Activated CD8-positive, alpha-beta memory T cell treated with anti-CD3 and anti-CD28 coated beads, Interleukin-2, amount 10 ng/mL, durations not matched to agents 7 days and 5 days (primary cell): ENCODE data around the gene NPAS1. TPM values are rescaled to one million over a fixed set of nuclear protein-coding genes. Genes with fewer than 3 reads are reported as not detected.
"Not testable (repeated sequence)": the region's sequence is repeated elsewhere in the genome, so short reads cannot be mapped to it uniquely, and the experiment has no call there.

Source experiments
- ATAC-seq: fragments of 150-1000 bp; cut with Tn5 transposase; one replicate; pipeline ENCODE4 v1.10.0; 2021; ENCODE audit warnings: moderate library complexity
- CTCF ChIA-PET: fragments of 350-600 bp; sonication (Branson Sonifier 250); formaldehyde crosslinking; loops from one replicate; lab custom pipeline; 2021; ENCODE audit warnings: antibody characterized with exemption; lab: Charles Lee
- DNase-seq: peaks from one replicate; pipeline ENCODE4 v3.0.0-alpha.2; 2020
- H3K27ac Mint-ChIP-seq: one replicate; pipeline ENCODE4 v1.8.0; 2021; ENCODE audit warnings: mild to moderate bottlenecking, mixed read lengths
- H3K27me3 Mint-ChIP-seq: one replicate; pipeline ENCODE4 v1.8.0; 2021; ENCODE audit warnings: mixed read lengths
- H3K36me3 Mint-ChIP-seq: one replicate; pipeline ENCODE4 v1.8.0; 2021; ENCODE audit warnings: mild to moderate bottlenecking, mixed read lengths
- H3K4me1 Mint-ChIP-seq: one replicate; pipeline ENCODE4 v1.8.0; 2021; ENCODE audit warnings: mixed read lengths
- H3K4me3 Mint-ChIP-seq: one replicate; pipeline ENCODE4 v1.8.0; 2021; ENCODE audit warnings: mild to moderate bottlenecking, moderate library complexity, mixed read lengths
- H3K9me3 Mint-ChIP-seq: one replicate; pipeline ENCODE4 v1.8.0; 2022; ENCODE audit warnings: low read depth, mixed read lengths
- total RNA-seq, 2 experiments: library from RNA; stranded (reverse); gene quantifications; one replicate each; pipeline ENCODE4 v1.2.3, GENCODE V29; 2021

NPAS1 gene
- total RNA-seq, 2 experiments from 2014 or later: 0.41 to 0.68 TPM

DNA sequence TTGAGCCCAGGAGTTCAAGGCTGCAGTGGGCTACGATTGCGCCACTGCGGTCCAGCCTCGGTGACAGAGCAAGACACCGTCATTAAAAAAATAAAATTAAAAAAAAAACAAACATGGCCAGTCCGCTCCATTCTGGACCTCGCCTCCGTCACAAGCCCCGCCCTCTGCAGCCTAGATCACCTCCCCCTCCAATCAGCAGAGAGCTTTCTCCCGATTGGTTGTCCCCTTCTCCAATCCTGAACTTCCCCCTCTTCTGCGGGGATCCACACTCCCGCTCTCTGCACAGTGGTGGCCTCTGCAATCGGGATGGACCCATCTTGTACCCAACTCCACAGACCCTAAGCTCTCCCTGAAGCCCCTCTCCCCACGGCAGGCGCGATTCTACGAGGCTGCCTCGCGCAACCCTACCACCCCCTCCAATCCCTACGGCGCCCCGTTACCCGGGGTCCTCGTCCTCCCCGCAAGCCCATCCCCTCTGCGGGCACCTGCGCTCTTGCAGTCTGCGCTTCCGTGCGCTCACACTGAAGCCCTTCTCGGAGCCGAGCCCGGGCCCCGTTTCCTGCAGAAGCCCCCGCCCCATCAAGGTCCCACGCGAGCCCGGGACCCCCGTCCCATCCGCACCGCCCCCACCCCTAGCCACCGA, 28.2 kb downstream of the NPAS1 start:
- Mint-ChIP-seq H3K27me3 (no peaks in the 10 kb centered on the region), H3K4me1 (peaks cover 14% of the 10 kb centered on the region), H3K27ac (peak overlapping the region; percentile 98), H3K9me3 (no peaks in the 10 kb centered on the region), H3K4me3 (peak overlapping the region; percentile 99), H3K36me3 (peaks cover 2% of the 10 kb centered on the region)
- CTCF ChIA-PET: interaction anchor here (0.7 to 2.7 kb wide), 7 partner anchors 11 to 297 kb away, joined by 3 to 16 read pairs (median 4); no protein-coding TSS in a partner anchor
- ATAC-seq (peak; percentile 67), DNase-seq (peak; percentile 93)

DNA sequence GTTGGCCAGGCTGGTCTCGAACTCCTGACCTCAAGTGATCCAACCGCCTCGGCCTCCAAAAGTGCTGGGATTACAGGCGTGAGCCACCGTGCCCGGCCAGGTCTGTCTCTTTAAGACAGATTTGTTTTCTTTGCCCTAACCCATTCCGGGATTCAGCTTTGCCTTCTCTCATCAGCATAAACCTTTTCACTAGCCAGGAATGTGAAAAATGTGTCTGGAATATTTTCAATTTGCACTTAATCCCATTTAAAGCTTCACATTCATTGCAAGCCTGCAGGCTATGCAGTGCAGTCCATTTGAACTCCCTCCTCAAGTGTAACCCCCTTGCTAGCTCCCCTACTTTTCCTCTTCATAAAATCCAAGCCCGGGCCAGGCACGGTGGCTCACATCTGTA, 29.7 kb downstream of the NPAS1 start:
- H3K27ac Mint-ChIP-seq: peak overlapping the region; percentile 84
- no peak for DNase-seq
- peaks cover 14% of the 10 kb centered on the region for H3K4me1 Mint-ChIP-seq
- H3K27me3 Mint-ChIP-seq: peaks cover 10% of the 10 kb centered on the region
- H3K36me3 Mint-ChIP-seq: peaks cover 2% of the 10 kb centered on the region
- CTCF ChIA-PET: interaction anchor here (1.0 to 2.7 kb wide), 3 partner anchors 14 to 36 kb away, joined by 3 to 16 read pairs (median 9); no protein-coding TSS in a partner anchor
- H3K4me3 Mint-ChIP-seq: peak overlapping the region; percentile 99
- no peaks in the 10 kb centered on the region for H3K9me3 Mint-ChIP-seq
- ATAC-seq: no peak

DNA sequence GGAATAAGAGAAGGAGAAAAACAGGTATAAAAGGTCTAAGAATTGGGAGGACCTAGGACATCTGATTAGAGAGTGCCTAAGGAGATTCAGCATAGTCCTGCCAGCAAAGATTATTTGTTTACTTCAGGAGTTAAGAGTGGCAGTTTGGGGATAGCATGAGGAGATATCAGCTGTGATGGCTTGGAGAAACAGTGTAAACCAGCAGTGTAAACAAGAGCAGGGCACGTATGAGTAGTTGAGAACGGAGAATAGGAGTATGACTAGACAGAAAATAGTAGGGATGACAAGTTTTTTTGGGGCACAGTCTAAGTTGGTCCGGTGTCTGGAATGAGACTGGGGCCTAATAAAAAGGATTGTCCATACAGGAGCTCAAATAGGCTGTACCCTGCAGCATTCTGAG, 30.9 kb downstream of the NPAS1 start:
- H3K9me3 Mint-ChIP-seq, DNase-seq, ATAC-seq, H3K4me3 Mint-ChIP-seq, H3K36me3 Mint-ChIP-seq, H3K27ac Mint-ChIP-seq, CTCF ChIA-PET: not testable (repeated sequence)
- Mint-ChIP-seq H3K27me3 (peaks cover 20% of the 10 kb centered on the region), H3K4me1 (peaks cover 14% of the 10 kb centered on the region)

DNA sequence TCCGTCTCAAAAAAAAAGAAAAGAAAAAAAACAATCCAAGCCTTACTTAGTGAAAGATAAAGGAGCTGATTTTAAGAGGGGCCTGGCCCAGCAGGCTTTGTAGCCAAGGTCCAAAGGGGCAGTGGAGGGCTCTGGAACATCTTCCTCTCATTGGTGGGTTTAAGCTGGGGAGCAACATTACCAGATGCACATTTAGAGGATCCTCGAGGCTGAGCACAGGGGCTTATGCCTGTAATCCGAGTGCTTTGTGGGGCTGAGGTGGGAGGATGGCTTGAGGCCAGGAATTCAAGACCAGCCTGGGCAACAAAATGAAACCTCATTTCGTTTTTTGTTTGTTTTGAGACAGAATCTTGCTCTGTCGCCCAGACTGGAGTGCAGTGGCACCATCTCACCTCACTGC, 36.8 kb downstream of the NPAS1 start:
- no peak for ATAC-seq
- H3K4me3 Mint-ChIP-seq: no peak overlapping the region
- peaks cover 20% of the 10 kb centered on the region for H3K27me3 Mint-ChIP-seq
- no peak overlapping the region for H3K27ac Mint-ChIP-seq
- no peak for DNase-seq
- no peaks in the 10 kb centered on the region for H3K36me3 Mint-ChIP-seq
- H3K9me3 Mint-ChIP-seq: no peaks in the 10 kb centered on the region
- CTCF ChIA-PET: interaction anchor here (0.8 to 4.2 kb wide), 2 partner anchors 43 to 80 kb away, joined by 5 to 12 read pairs; no protein-coding TSS in a partner anchor
- H3K4me1 Mint-ChIP-seq: no peaks in the 10 kb centered on the region

DNA sequence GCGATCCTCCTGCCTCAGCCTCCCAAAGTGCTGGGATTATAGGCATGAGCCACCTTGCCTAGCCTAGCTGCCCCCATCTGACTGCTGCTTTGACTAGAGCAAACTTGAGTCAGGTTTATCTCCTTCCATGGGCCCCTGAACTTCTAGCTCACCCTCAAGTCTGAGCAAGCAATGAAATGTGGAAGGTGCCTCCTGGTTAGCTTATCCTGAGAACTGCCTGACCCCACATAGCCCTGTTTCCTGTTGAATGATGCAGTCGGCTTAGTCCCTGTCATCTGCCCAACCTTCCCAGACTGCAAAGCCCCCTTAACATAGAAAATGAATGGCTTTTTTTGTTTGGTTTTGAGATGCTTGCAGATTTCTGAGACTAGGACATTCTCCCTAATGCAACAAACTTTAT, 37.7 kb downstream of the NPAS1 start:
- no peaks in the 10 kb centered on the region for H3K36me3 Mint-ChIP-seq
- CTCF ChIA-PET: interaction anchor here (0.8 to 4.2 kb wide), 2 partner anchors 44 to 79 kb away, joined by 5 to 12 read pairs; no protein-coding TSS in a partner anchor
- ATAC-seq: no peak
- peaks cover 20% of the 10 kb centered on the region for H3K27me3 Mint-ChIP-seq
- no peaks in the 10 kb centered on the region for H3K4me1 Mint-ChIP-seq
- no peaks in the 10 kb centered on the region for H3K9me3 Mint-ChIP-seq
- no peak overlapping the region for H3K27ac Mint-ChIP-seq
- H3K4me3 Mint-ChIP-seq: no peak overlapping the region
- no peak for DNase-seq

DNA sequence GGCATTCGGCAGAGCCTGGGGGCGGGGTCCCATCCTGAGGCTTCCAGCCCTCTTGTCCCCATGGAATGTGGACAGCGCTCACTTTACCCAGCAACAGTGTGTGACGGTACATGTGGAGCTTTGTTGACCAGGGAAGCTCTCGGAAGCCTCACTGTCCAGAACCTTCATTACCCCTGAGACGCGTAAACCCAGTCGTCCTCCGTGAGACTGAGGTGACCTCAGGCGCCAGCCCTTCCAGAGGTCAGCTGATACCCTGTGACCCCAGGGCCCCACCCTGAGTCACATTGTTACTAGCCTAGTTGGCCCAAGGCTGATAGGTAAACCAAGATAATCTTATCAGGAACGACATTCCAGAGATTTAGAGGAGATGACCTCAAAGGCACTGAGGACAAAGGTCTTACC, 39.0 kb downstream of the NPAS1 start:
- CTCF ChIA-PET: interaction anchor here (4.2 kb wide), 1 partner anchor 45 kb away, joined by 12 read pairs; no protein-coding TSS in a partner anchor
- no peak overlapping the region for H3K4me3 Mint-ChIP-seq
- no peaks in the 10 kb centered on the region for H3K4me1 Mint-ChIP-seq
- H3K36me3 Mint-ChIP-seq: peaks cover 3% of the 10 kb centered on the region
- ATAC-seq: no peak
- H3K27ac Mint-ChIP-seq: no peak overlapping the region
- H3K27me3 Mint-ChIP-seq: peaks cover 14% of the 10 kb centered on the region
- DNase-seq: no peak
- no peaks in the 10 kb centered on the region for H3K9me3 Mint-ChIP-seq

DNA sequence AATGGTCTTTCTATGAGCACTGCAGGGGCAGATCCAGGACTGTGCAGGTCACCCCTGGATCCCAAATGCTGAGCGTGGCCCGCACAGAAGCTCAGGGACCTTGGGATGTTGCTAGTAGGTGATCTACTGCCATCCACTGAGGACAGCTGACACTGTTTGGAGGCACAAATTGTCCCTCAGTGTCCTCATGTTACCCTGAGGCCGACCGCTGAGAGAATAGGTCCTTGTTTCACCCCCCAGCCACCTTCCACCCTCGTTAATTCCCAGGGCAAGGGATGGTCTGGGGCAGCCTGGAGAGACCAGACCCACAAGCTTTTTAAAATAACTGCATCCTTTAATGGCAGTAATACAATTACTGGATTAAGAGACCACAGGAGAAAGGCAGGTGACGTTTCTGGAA, 44.2 kb downstream of the NPAS1 start:
- Mint-ChIP-seq H3K36me3 (peaks cover 8% of the 10 kb centered on the region), H3K4me1 (no peaks in the 10 kb centered on the region), H3K27me3 (no peaks in the 10 kb centered on the region), H3K4me3 (no peak overlapping the region), H3K27ac (no peak overlapping the region), H3K9me3 (no peaks in the 10 kb centered on the region)
- CTCF ChIA-PET: interaction anchor here (0.8 to 2.2 kb wide), 4 partner anchors 16 to 184 kb away, joined by 3 to 6 read pairs (median 4); no protein-coding TSS in a partner anchor
- DNase-seq: no peak
- no peak for ATAC-seq

DNA sequence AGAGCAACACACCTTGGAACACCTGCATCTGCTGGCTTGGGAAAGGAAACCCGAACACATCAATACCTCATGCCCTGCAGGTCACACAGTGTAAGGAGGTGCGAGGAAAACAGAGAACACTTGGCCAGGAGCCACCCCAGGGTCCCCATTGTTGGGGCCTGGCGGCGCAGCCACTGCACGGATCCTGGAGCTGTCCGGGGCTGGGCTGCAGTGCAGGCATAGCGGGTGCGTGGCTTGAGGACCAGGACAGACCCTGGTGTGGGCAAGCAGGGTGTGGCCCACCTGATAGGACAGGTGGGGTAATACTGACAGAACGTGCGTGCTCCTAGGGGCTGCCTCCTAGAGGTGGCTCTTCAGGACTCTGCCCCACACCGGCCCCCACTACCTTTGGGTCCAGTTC, 45.6 kb downstream of the NPAS1 start:
- Mint-ChIP-seq H3K36me3 (peaks cover 11% of the 10 kb centered on the region), H3K4me1 (no peaks in the 10 kb centered on the region), H3K4me3 (no peak overlapping the region), H3K27ac (no peak overlapping the region), H3K27me3 (no peaks in the 10 kb centered on the region), H3K9me3 (no peaks in the 10 kb centered on the region)
- CTCF ChIA-PET: no interaction called here
- DNase-seq (no peak), ATAC-seq (no peak)

DNA sequence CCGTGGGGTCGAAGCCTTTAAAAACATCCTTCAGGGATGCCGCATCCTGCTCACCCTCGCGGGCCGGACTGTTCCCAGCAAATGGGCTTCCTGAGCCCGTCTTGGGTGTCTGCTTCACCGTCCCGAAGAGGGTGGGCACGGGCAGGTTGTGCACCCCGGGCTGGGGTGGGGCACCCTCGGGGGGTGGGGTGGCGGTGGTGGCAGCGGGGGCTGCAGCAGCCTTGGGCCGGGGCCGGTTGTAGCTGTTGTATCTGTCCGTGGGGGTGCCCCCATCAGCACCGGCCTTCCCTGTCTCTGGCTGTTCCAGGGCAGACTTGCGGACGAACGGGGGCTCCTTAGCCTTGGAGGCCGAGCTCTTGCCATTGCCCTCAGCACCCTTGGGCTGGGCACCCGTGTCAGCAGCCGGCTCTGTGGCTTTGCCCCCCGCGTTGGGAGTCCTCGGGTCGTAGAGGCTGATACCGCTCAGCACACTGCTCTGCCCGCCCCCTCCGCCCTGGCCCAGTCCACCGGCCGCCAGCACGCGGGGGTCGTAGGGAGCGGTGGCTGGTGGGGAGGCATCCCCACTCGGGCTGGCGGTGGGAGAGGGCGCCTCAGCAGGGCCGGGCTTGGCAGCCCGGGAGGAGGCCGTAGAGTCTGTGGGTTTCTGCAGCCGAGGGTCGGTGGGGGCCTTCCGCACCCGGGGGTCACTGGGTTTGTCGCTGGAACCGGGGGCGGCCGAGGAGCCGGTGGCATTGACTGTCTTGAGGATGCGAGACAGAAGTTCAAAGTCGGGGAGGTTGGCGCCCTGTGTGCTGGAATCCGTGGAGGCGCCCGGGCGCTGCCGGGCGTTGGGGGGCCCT, 47.0 kb downstream of the NPAS1 start:
- peaks cover 22% of the 10 kb centered on the region for H3K36me3 Mint-ChIP-seq
- DNase-seq: no peak
- H3K9me3 Mint-ChIP-seq: no peaks in the 10 kb centered on the region
- H3K4me3 Mint-ChIP-seq: no peak overlapping the region
- ATAC-seq: no peak
- no peaks in the 10 kb centered on the region for H3K4me1 Mint-ChIP-seq
- CTCF ChIA-PET: no interaction called here
- H3K27ac Mint-ChIP-seq: no peak overlapping the region
- H3K27me3 Mint-ChIP-seq: no peaks in the 10 kb centered on the region

DNA sequence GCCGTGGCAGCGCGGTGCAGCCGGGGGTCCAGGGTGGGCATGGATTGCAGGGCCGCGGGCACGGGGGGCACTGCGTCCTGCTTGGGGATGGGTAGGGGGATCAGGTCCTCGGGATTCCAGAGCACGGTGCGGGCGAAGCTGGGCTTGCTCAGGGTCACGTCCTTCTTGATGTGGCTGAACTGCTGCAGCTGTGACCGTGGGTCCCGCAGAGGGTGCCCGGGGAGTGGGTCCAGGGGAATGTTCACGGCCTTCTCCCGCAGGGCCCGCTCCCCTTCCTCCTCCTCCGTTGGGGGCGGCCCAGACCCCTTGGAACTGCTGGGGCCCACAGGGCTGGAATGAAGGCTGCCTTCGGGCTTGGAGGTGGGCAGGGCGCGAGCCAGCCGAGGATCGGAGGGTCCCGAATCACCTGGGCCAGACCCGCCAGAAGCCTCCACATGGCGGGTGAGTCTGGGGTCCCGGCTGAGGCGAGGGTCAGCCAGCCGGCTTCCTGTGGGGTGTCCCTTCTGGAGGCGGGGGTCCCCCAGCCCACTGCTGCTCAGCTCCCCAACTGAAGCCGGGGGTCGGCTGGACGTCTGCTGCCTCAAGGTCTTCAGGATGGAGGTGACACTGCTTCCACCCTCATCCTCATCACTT, 47.7 kb downstream of the NPAS1 start:
- H3K9me3 Mint-ChIP-seq: no peaks in the 10 kb centered on the region
- ATAC-seq (no peak), DNase-seq (no peak)
- no peak overlapping the region for H3K4me3 Mint-ChIP-seq
- CTCF ChIA-PET: no interaction called here
- no peaks in the 10 kb centered on the region for H3K27me3 Mint-ChIP-seq
- no peaks in the 10 kb centered on the region for H3K4me1 Mint-ChIP-seq
- H3K36me3 Mint-ChIP-seq: peaks cover 24% of the 10 kb centered on the region
- no peak overlapping the region for H3K27ac Mint-ChIP-seq

DNA sequence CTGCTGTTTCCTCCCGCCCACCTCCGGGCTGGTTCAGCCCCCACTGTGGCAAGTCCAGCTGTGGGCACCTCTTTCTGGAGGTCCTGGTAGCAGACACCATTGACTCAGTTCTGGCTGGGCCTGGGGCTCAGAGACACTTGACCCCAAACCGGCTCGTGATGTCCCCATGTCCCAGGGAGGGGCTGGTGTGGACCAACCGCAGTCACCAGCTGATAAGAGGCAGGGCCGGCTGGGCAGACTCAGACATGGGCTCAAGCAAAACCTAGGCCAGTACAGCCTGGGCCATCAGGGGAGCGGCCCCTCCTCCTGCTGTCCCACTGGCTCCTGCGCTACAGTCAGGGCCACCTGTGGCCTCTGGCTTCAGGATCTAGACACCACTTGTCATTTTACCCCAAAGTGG, 48.6 kb downstream of the NPAS1 start:
- Mint-ChIP-seq H3K27me3 (no peaks in the 10 kb centered on the region), H3K4me1 (no peaks in the 10 kb centered on the region), H3K36me3 (peaks cover 29% of the 10 kb centered on the region)

DNA sequence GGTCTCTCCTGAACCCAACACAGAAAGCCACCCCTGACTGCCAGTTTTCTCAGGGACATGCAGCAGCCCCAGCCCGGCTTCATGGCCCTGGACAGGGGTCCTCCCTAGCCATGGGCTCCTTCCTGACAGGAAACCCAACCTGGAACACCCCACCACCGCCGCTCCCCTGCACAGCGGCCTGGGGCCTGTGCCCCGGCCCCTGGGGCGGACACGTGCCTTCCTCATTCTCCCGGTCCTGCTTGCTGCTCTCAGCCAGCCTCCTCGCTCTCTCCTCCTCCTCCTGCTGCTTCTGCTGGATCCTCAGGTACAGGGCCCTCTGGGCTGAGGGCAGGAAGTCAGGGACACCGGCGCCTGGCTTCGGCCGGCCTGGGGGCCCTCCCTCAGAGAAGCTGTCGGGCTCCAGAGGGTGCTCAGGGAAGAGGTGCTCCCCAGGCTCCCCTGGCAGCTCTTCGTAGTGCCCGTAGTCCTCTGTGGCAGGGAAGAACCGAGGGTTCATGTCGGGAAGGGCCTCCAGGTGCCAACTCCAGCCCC, 49.3 kb downstream of the NPAS1 start:
- H3K9me3 Mint-ChIP-seq: no peaks in the 10 kb centered on the region
- CTCF ChIA-PET: no interaction called here
- H3K4me1 Mint-ChIP-seq: no peaks in the 10 kb centered on the region
- no peak for ATAC-seq
- no peak overlapping the region for H3K4me3 Mint-ChIP-seq
- H3K27me3 Mint-ChIP-seq: no peaks in the 10 kb centered on the region
- H3K27ac Mint-ChIP-seq: no peak overlapping the region
- peaks cover 31% of the 10 kb centered on the region for H3K36me3 Mint-ChIP-seq
- no peak for DNase-seq

More for the DNA sequence above, 48.6 kb downstream of the NPAS1 start:
- no peak overlapping the region for H3K27ac Mint-ChIP-seq
- H3K9me3 Mint-ChIP-seq: no peaks in the 10 kb centered on the region
- CTCF ChIA-PET: interaction anchor here (0.5 kb wide), 1 partner anchor 32 kb away, joined by 3 read pairs; no protein-coding TSS in a partner anchor
- no peak for ATAC-seq
- DNase-seq: no peak
- H3K4me3 Mint-ChIP-seq: no peak overlapping the region

DNA sequence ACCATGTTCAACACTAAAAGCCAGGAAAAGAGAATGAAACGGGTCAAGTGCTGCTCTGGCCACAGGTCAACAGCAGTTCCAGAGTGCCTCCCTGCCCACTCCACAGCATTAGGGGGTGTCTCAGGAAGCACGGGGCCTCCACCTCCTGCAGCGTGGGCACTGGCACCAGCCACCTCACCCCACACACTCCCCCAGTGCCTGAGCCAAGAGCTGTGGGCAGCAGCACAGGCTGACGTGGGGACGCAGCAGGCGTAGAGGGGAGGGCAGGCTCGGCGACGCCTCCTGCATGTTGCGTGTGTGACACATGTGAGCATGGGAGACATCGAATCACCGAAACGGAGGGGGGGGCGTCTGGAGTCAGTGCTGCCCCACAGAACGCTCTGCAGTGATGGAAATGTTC, 50.2 kb downstream of the NPAS1 start:
- DNase-seq: no peak
- Mint-ChIP-seq H3K4me1 (no peaks in the 10 kb centered on the region), H3K27ac (no peak overlapping the region), H3K9me3 (no peaks in the 10 kb centered on the region), H3K36me3 (peaks cover 35% of the 10 kb centered on the region), H3K4me3 (no peak overlapping the region), H3K27me3 (no peaks in the 10 kb centered on the region)
- CTCF ChIA-PET: no interaction called here
- no peak for ATAC-seq
